Ishikawa (cell line): ENCODE measurements around the gene ARHGEF1.

Experiments
- CEBPB ChIP-seq: IDR thresholded peaks from 2 replicates; pipeline ENCODE4 v1.6.1; 2012
- CREB1 ChIP-seq: IDR thresholded peaks from 2 replicates; pipeline ENCODE4 v1.6.1; 2012; ENCODE audit warnings: low read depth
- EGR1 ChIP-seq: IDR thresholded peaks from 2 replicates; pipeline ENCODE4 v1.6.1; 2012
- EP300 ChIP-seq: IDR thresholded peaks from 2 replicates; pipeline ENCODE4 v1.6.1; 2012; ENCODE audit warnings: borderline replicate concordance
- FOXM1 ChIP-seq: IDR thresholded peaks from 2 replicates; pipeline ENCODE4 v1.6.1; 2012; ENCODE audit warnings: low read depth, borderline replicate concordance
- NFIC ChIP-seq: IDR thresholded peaks from 2 replicates; pipeline ENCODE4 v1.6.1; 2012
- RAD21 ChIP-seq: IDR thresholded peaks from 2 replicates; pipeline ENCODE4 v1.6.1; 2012; ENCODE audit warnings: low read depth
- TAF1 ChIP-seq: IDR thresholded peaks from 2 replicates; pipeline ENCODE4 v1.6.1; 2012; ENCODE audit warnings: low read depth, mild to moderate bottlenecking
- TCF12 ChIP-seq: IDR thresholded peaks from 2 replicates; pipeline ENCODE4 v1.6.1; 2012; ENCODE audit warnings: low read depth
- TEAD4 ChIP-seq: IDR thresholded peaks from 2 replicates; pipeline ENCODE4 v1.6.1; 2012
- YY1 ChIP-seq: IDR thresholded peaks from 2 replicates; pipeline ENCODE4 v1.6.1; 2012; ENCODE audit warnings: low read depth
- ZBTB7A ChIP-seq: IDR thresholded peaks from 2 replicates; pipeline ENCODE4 v1.6.1; 2012; ENCODE audit warnings: low read depth
- TF ChIP-seq, protein P1 (sequence below): IDR thresholded peaks from 2 replicates; pipeline ENCODE4 v1.6.1; 2012; ENCODE audit warnings: low read depth, mild to moderate bottlenecking
- TF ChIP-seq, protein P2 (sequence below): IDR thresholded peaks from 2 replicates; pipeline ENCODE4 v1.6.1; 2012
- TF ChIP-seq, protein P3 (sequence below): IDR thresholded peaks from 2 replicates; pipeline ENCODE4 v1.6.1; 2012

Gene ARHGEF1

DNA sequence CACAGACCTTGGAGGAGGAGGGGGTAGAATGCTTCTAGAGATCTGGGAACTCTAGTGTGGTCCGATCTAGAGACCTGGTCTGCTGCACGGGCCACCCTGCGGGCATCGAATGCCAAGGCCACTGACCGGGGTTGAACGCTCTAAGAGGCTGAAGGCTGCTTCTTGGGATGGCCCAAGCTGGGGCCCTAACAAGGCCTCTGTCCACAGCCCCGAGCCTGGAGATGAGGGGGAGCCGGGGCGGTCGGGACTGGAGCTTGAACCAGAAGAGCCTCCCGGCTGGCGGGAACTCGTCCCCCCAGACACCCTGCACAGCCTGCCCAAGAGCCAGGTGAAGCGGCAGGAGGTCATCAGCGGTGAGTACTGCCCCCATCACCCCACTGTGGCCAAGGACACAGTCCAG, 15.3 kb downstream of the ARHGEF1 start:
- TF ChIP-seq, protein P1, sequence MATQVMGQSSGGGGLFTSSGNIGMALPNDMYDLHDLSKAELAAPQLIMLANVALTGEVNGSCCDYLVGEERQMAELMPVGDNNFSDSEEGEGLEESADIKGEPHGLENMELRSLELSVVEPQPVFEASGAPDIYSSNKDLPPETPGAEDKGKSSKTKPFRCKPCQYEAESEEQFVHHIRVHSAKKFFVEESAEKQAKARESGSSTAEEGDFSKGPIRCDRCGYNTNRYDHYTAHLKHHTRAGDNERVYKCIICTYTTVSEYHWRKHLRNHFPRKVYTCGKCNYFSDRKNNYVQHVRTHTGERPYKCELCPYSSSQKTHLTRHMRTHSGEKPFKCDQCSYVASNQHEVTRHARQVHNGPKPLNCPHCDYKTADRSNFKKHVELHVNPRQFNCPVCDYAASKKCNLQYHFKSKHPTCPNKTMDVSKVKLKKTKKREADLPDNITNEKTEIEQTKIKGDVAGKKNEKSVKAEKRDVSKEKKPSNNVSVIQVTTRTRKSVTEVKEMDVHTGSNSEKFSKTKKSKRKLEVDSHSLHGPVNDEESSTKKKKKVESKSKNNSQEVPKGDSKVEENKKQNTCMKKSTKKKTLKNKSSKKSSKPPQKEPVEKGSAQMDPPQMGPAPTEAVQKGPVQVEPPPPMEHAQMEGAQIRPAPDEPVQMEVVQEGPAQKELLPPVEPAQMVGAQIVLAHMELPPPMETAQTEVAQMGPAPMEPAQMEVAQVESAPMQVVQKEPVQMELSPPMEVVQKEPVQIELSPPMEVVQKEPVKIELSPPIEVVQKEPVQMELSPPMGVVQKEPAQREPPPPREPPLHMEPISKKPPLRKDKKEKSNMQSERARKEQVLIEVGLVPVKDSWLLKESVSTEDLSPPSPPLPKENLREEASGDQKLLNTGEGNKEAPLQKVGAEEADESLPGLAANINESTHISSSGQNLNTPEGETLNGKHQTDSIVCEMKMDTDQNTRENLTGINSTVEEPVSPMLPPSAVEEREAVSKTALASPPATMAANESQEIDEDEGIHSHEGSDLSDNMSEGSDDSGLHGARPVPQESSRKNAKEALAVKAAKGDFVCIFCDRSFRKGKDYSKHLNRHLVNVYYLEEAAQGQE: no peak
- TF ChIP-seq TCF12 (no peak), TAF1 (no peak), YY1 (no peak), EP300 (no peak), FOXM1 (no peak), TEAD4 (no peak), RAD21 (no peak), ZBTB7A (no peak), CEBPB (no peak), EGR1 (no peak), CREB1 (no peak), NFIC (no peak)
- TF ChIP-seq, protein P2, sequence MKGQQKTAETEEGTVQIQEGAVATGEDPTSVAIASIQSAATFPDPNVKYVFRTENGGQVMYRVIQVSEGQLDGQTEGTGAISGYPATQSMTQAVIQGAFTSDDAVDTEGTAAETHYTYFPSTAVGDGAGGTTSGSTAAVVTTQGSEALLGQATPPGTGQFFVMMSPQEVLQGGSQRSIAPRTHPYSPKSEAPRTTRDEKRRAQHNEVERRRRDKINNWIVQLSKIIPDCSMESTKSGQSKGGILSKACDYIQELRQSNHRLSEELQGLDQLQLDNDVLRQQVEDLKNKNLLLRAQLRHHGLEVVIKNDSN: no peak
- TF ChIP-seq, protein P3, sequence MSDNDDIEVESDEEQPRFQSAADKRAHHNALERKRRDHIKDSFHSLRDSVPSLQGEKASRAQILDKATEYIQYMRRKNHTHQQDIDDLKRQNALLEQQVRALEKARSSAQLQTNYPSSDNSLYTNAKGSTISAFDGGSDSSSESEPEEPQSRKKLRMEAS: no peak

DNA sequence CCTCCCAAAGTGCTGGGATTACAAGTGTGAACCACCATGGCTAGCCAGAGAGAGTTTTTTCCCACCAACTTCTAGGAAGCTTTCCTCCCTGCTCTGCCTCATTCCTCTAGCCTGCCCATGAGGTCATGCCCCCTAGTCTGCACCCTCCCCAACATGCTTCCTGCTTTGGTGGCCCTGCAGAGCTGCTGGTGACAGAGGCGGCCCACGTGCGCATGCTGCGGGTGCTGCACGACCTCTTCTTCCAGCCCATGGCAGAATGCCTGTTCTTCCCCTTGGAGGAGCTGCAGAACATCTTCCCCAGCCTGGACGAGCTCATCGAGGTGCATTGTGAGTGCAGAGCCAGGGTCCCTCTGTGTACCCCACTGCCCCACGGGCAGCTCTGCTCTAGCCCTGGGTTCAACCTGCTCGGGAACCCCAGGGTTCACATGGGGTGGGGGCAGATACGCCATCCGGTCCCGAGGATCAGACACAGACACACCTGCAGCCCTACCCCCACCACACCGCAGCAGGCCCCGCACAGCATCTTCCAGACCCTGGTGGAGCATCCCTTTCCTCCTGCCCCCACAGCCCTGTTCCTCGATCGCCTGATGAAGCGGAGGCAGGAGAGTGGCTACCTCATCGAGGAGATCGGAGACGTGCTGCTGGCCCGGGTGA, 18.9 kb downstream of the ARHGEF1 start:
- no peak for TF ChIP-seq FOXM1
- no peak for TF ChIP-seq RAD21
- TF ChIP-seq, protein P2: no peak

DNA sequence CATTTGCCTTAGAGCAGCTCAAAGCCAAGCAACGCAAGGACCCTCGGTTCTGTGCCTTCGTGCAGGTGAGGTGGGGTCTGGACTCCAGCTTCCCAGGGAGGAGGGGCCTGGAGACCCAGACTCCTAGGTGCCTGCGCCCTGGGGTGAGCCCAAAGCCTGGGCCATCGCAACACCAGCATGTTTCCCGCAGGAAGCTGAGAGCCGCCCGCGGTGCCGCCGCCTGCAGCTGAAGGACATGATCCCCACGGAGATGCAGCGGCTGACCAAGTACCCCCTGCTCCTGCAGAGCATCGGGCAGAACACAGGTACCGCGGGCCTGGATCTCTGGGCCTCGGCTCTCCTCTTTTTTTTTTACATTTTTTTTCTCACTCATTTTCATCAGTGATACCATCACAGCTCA, 19.6 kb downstream of the ARHGEF1 start:
- TF ChIP-seq, protein P1: no peak
- no peak for TF ChIP-seq EP300
- TF ChIP-seq CEBPB: no peak

DNA sequence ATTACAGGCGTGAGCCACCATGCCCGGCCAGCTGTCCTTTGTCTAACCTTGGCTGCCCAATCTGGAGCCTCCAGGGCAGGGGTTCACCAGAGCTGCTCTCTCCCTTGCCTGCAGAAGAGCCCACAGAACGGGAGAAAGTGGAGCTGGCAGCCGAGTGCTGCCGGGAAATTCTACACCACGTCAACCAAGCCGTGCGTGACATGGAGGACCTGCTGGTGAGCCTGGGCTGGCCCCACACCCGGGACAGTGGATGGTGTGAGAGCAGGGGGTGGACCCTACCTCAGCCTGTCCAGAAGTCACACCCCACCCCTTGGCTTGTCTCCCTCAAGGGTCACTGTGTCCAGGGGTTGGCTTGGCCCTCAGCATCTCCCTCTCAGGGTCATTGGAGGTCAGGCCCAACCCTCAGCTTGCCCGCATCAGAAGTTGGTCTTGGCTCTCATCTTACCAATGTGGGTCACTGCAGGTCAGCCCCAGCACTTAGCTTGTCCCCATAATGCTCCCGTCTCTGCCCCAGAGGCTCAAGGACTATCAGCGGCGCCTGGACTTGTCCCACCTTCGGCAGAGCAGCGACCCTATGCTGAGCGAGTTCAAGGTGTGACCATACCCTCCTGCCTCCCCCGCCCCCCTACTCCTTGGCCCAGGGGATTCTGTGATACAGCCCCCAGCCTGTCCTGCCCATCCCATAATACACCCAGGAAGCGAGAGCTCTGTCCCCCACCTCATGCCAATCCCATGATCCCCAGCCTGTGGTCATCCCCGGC, 20.4 kb downstream of the ARHGEF1 start:
- TF ChIP-seq, protein P3: no peak
- no peak for TF ChIP-seq CREB1

DNA sequence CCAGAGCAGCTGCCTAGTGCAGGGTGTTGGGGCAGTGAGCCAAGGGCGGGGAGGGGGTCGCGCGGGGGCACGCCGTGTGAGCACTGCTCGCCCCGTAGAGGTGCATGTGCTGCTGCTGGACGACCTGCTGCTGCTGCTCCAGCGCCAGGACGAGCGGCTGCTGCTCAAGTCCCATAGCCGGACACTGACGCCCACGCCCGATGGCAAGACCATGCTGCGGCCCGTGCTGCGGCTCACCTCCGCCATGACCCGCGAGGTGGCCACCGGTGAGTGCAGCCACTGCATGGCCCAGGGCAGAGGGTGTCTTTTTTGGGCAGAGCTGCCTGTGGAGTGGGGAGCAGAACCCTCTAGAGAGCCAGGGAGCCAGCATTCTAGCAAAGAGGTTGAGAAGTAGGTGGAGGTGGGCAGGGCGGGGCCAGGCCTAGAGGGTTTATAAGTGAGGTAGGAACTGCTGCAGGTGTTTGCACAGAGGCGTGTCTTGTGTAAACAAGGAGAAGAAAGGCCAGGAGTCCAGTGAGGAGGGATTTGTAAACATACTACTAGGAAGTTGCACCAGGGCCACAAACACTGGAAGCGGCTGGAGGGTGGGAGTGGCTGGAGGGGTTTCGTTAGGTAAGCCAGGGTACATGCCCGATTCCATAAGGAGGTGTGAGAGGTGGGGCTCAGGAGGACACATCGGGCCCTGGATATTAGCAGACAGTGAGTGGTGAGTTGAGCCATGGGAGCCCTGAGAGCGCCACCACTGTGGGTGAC, 21.3 kb downstream of the ARHGEF1 start:
- TF ChIP-seq CREB1 (no peak), EGR1 (no peak), TAF1 (no peak), EP300 (no peak), CEBPB (no peak), FOXM1 (no peak), RAD21 (no peak), TCF12 (no peak), NFIC (no peak), TEAD4 (no peak), YY1 (no peak), ZBTB7A (no peak)
- TF ChIP-seq, protein P2: no peak
- TF ChIP-seq, protein P1: no peak
- TF ChIP-seq, protein P3: no peak
